Lower leg skin (tissue), 4 donors: ENCODE data around the gene TXNDC15. TPM values are rescaled to one million over a fixed set of nuclear protein-coding genes. Genes with fewer than 3 reads are reported as not detected.

Experiments
- DNase-seq, 2 donors: peaks; one replicate each; pipeline ENCODE4 v3.0.0-alpha.2; 2019; ENCODE audit warnings: low spot score in 2 of 2
- H3K4me3 ChIP-seq: fragments of 200-600 bp; sonication (generic); 2 replicates; pipeline ENCODE4 v1.5.1; 2017; ENCODE audit warnings: mild to moderate bottlenecking, low read depth; ENCODE audit not compliant: poor library complexity, severe bottlenecking
- CTCF ChIP-seq, 3 donors: fragments of 450-650 bp; IDR thresholded peaks; one replicate each; pipeline ENCODE4 v1.5.1; 2016; ENCODE audit warnings: antibody characterized with exemption in 3 of 3, mild to moderate bottlenecking in 3 of 3, moderate library complexity in 2 of 3
- POLR2A ChIP-seq, 2 donors: fragments of 450-650 bp; IDR thresholded peaks; one replicate each; pipeline ENCODE4 v1.6.1; 2016 to 2017; ENCODE audit warnings: antibody characterized with exemption in 2 of 2, mild to moderate bottlenecking in 1 of 2, moderate library complexity in 1 of 2
- WGBS, 2 donors: methylation state at CpG; one replicate each; pipeline ENCODE4 v1.1.5; 2018; 5-methylcytosine and 5-hydroxymethylcytosine counted together
- intact Hi-C: fragments of 100-400 bp; cut with DNase I; formaldehyde crosslinking; loops from one replicate; pipeline ENCODE4 v1.15.0; 2023; ENCODE audit warnings: low total_unique reads
- microRNA counts, 2 donors: library from miRNA; unstranded; fragments of <30 nt; microRNA quantifications; one replicate each; lab custom pipeline; 2016
- microRNA-seq, 2 donors: library from miRNA; unstranded; fragments of <30 nt; microRNA quantifications; one replicate each; pipeline ENCODE4, GENCODE V29; 2016; ENCODE audit warnings: borderline replicate concordance in 2 of 2, borderline number of aligned reads in 1 of 2
- total RNA-seq, 4 donors: library from RNA; depleted of rRNA; stranded (reverse); fragments of >200 nt; gene quantifications; one replicate each; pipeline ENCODE4 v1.1.0, GENCODE V29; 2016

Gene TXNDC15
- total RNA-seq, 4 donors from 2014 or later, result 32.4 to 71.7 (median 49.7) TPM

DNA sequence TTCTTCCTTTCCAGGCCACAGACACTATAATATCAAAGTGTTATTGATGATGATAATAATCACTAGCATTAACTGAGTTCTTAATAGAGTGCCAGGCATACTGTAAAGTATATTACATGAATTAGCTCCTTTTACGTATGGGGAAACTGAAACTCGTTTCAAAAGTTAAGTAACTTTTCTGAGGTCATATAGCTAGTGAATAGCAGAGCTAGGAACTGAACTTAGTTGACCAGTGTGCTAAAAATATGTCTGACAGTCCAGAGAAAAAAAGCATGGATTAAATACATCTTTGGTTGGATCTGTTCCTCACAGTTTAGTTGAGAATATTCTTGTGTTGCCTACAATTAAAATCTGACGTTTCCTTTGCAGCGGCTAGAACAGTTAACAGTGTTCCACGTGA lies 75.1 kb downstream of the TXNDC15 start:
- WGBS, 2 donors, result 68 to 73% methylated on average over 5 of the region's 5 CpGs
- no peak for DNase-seq
- TF ChIP-seq POLR2A (IDR thresholded peaks at IDR 0.05) (no peak), CTCF (IDR thresholded peaks at IDR 0.05) (no peak)
- intact Hi-C loops, result no loop called here
- no peak overlapping the region for H3K4me3 ChIP-seq

MicroRNAs encoded within 50 kb of the gene (microRNA counts, 767-probe panel; counts per million panel counts)
- microRNA hsa-miR-4461 (lab: Ali Mortazavi, UCI), result 0 to 358 counts per million in 2 donors

Small RNA genes within 50 kb of the gene (microRNA-seq; reads per million reads assigned to microRNA genes)
- gene MIR4461, result 0 reads per million in 2 donors

Other genes with a start within 250 kb of the TXNDC15 start
- gene SAR1B, start 241.5 kb upstream of the TXNDC15 start, total RNA-seq, result 10 to 100 TPM; 33.0 to 42.4 (median 40.7) TPM
- gene SEC24A, start 225.6 kb upstream of the TXNDC15 start, total RNA-seq, result 10 to 100 TPM; 11.1 to 19.0 (median 13.5) TPM
- gene CAMLG, start 135.8 kb upstream of the TXNDC15 start, total RNA-seq, result 10 to 100 TPM; 29.4 to 44.4 (median 37.4) TPM
- gene DDX46, start 115.6 kb upstream of the TXNDC15 start, total RNA-seq, result 10 to 100 TPM; 23.5 to 63.2 (median 30.1) TPM
- gene C5orf24, start 28.4 kb upstream of the TXNDC15 start, total RNA-seq, result 10 to 100 TPM; 21.5 to 31.2 (median 25.9) TPM
- 10 to 100 TPM in 1 of 4 donors, 1 to 10 TPM in 3; 2.3 to 10.6 (median 5.5) TPM for gene PCBD2, start 30.8 kb downstream of the TXNDC15 start, total RNA-seq
- under 1 TPM in 2 of 4 donors, not detected in 2; 0.23 to 0.59 TPM for gene CATSPER3, start 93.5 kb downstream of the TXNDC15 start, total RNA-seq
- 1 to 10 TPM in 2 of 4 donors, under 1 TPM in 2; 0.15 to 3.9 (median 1.6) TPM for gene PITX1, start 159.9 kb downstream of the TXNDC15 start, total RNA-seq